ENCODE results near the gene RRAGC. TPM values are rescaled to one million over a fixed set of nuclear protein-coding genes. Genes with fewer than 3 reads are reported as not detected.

The RRAGC gene
- total RNA-seq, 4 donors from 2014 or later: 7.2 to 29.5 (median 20.4) TPM

- Histone ChIP-seq H3K9me3 (no peaks in the 10 kb centered on the region), H3K27ac (no peak overlapping the region), H3K36me3 (no peaks in the 10 kb centered on the region), H3K27me3 (peaks cover 0 to 12% of the 10 kb centered on the region in 2 donors), H3K4me1 (no peaks in the 10 kb centered on the region), H3K4me3 (no peak overlapping the region)
- no peak for TF ChIP-seq POLR2A (IDR thresholded peaks at IDR 0.05)
- TF ChIP-seq, protein P1, sequence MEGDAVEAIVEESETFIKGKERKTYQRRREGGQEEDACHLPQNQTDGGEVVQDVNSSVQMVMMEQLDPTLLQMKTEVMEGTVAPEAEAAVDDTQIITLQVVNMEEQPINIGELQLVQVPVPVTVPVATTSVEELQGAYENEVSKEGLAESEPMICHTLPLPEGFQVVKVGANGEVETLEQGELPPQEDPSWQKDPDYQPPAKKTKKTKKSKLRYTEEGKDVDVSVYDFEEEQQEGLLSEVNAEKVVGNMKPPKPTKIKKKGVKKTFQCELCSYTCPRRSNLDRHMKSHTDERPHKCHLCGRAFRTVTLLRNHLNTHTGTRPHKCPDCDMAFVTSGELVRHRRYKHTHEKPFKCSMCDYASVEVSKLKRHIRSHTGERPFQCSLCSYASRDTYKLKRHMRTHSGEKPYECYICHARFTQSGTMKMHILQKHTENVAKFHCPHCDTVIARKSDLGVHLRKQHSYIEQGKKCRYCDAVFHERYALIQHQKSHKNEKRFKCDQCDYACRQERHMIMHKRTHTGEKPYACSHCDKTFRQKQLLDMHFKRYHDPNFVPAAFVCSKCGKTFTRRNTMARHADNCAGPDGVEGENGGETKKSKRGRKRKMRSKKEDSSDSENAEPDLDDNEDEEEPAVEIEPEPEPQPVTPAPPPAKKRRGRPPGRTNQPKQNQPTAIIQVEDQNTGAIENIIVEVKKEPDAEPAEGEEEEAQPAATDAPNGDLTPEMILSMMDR (IDR thresholded peaks at IDR 0.05): no peak
- intact Hi-C loops (cut with DNase I; ENCODE audit: low total_unique reads): no loop called here
- DNase-seq: no peak
These were observed 55.3 kb downstream of the RRAGC start for GRCh38 chr1:38804062-38804886.

DNA sequence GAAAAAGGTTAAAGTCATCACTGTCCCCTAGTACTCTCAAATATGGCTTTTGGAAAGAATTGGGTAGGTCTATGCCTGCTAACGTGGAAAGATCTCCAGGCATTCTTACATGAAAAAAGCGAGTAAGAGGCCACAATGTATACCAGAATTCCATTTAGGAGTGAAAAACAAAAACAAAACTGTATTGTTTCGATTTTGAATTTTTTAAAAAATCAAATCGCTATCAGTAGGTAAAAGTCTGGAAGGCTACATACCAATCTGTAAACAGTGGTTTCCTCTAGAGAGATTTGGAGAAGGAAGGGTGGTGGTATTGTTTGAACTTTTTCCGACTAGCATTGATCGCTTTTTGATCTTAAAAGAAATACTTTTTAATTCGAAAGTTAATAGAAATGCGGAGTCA, 55.9 kb downstream of the RRAGC start:
- H3K27ac ChIP-seq: no peak overlapping the region
- no peaks in the 10 kb centered on the region for H3K9me3 ChIP-seq
- intact Hi-C loops (cut with DNase I; ENCODE audit: low total_unique reads): no loop called here
- H3K4me1 ChIP-seq: no peaks in the 10 kb centered on the region
- no peak for TF ChIP-seq POLR2A (IDR thresholded peaks at IDR 0.05)
- TF ChIP-seq, protein P1 (IDR thresholded peaks at IDR 0.05): no peak
- no peak for DNase-seq
- no peaks in the 10 kb centered on the region for H3K36me3 ChIP-seq
- H3K27me3 ChIP-seq: peaks cover 0 to 12% of the 10 kb centered on the region in 2 donors
- no peak overlapping the region for H3K4me3 ChIP-seq

DNA sequence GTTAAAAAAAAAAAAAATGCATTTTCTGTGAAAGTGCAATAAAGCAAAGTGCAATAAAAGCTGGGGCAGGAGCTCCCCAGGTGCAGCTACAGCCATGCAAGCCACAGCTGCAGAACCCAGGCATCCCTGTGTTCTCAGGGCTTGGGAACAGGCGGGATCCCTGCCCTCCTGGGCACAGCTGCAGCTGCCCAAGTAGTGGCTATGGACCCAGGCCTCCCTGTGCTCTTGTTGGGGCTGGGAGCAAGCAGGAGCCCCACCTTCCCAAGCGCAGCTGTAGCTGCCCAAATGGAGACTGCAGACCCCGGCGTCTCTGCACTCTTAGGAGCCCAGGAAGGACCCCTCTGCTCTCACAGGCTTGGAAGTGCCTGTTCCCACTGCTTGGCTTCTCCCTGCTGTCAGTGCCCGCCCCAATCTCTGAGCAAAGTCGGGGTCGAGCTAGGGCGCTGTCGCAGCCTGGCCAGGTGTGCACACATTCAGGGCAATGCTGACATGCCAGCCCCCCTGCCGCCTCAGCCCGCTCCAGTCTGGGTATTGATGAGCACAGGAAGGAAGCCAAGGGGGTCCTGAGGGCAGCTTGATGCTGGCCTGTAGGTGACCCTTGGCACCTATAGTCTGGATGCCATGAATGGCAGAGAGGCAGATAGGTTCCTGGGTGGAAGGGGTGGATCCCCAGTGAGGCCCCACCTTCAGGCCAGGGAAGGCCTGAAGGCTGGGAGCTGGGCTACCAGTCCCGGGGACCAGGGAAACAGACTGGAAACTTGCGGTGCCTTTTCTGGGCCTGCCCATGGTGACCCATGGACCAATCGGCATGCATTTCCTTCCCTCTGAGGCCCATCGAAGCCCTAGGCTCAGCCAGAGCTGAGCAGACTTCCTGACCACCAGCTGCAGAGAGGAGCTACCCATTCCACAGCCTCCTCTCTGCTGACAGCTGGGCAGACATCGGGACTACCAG, 58.6 kb downstream of the RRAGC start:
- H3K27me3 ChIP-seq: peaks cover 0 to 12% of the 10 kb centered on the region in 2 donors
- no peak for DNase-seq
- no peaks in the 10 kb centered on the region for H3K4me1 ChIP-seq
- no peaks in the 10 kb centered on the region for H3K9me3 ChIP-seq
- TF ChIP-seq, protein P1 (IDR thresholded peaks at IDR 0.05): no peak
- no peak for TF ChIP-seq POLR2A (IDR thresholded peaks at IDR 0.05)
- H3K4me3 ChIP-seq: no peak overlapping the region
- no peak overlapping the region for H3K27ac ChIP-seq
- no peaks in the 10 kb centered on the region for H3K36me3 ChIP-seq
- intact Hi-C loops (cut with DNase I; ENCODE audit: low total_unique reads): no loop called here

DNA sequence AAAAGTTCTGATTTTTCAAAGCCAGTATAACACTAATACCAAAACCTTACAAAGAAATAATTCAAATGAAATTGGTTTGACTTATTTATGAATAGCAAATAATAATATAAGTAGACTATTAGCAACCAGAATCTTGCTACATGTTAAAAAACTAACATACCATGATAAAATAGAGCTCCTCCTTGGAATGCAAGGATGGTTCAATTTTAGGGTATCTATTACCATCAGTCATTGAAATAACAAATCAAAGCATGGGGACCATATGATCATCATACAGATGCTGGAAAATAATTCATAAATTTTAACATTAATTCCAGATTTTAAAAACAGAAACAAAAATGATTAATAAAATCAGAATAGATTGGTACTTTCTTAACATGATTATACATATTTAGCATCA, 66.3 kb downstream of the RRAGC start:
- H3K27me3 ChIP-seq: peaks cover 0 to 4% of the 10 kb centered on the region in 2 donors
- H3K9me3 ChIP-seq: peaks cover 0 to 3% of the 10 kb centered on the region in 2 donors
- intact Hi-C loops (cut with DNase I; ENCODE audit: low total_unique reads): no loop called here
- DNase-seq: no peak
- no peaks in the 10 kb centered on the region for H3K4me1 ChIP-seq
- H3K27ac ChIP-seq: no peak overlapping the region
- H3K36me3 ChIP-seq: no peaks in the 10 kb centered on the region
- no peak for TF ChIP-seq POLR2A (IDR thresholded peaks at IDR 0.05)
- TF ChIP-seq, protein P1 (IDR thresholded peaks at IDR 0.05): no peak
- H3K4me3 ChIP-seq: no peak overlapping the region

Data from uterus (tissue), 4 donors.